ENCODE data around the gene PGPEP1.

PGPEP1 gene

GRCh38 chr19:18340190-18340989 lies at the start of gene PGPEP1:
Gene PGPEP1, plus strand, starts transcription at chr19:18340598. Its CDS starts 84 bp downstream, at chr19:18340682.
- TF ChIP-seq CTCF (conservative IDR thresholded peaks at IDR 0.05; ENCODE audit: low read length) = no peak
- no peak for TF ChIP-seq EZH2phosphoT487 (IDR thresholded peaks at IDR 0.05; ENCODE audit: borderline replicate concordance)
- Histone ChIP-seq H4K20me1 (ENCODE audit: insufficient read depth, low read length, poor library complexity, severe bottlenecking) (peaks cover 9% of the 10 kb centered on the region), H3K27me3 (ENCODE audit: insufficient read depth, low read length, poor library complexity, severe bottlenecking) (no peaks in the 10 kb centered on the region), H3K4me1 (ENCODE audit: insufficient read depth, low read length, poor library complexity, severe bottlenecking) (peaks cover 21% of the 10 kb centered on the region), H3F3A (ENCODE audit: low read depth) (0 out of 2 replicates have a peak, but pooled peaks cover 2% of the 10 kb centered on the region), H3K9me2 (replicated peaks; ENCODE audit: low read depth, low read length) (no peaks in the 10 kb centered on the region), H2AFZ (ENCODE audit: low read length) (peak within 1 kb of the TSS; percentile 81), H3K4me3 (ENCODE audit: low read length, poor library complexity, severe bottlenecking) (peak within 1 kb of the TSS; percentile 90), H3K9ac (ENCODE audit: low read depth, low read length, poor library complexity, severe bottlenecking) (peak within 1 kb of the TSS; percentile 90), H3K79me2 (ENCODE audit: insufficient read depth, low read length) (peaks cover 30% of the 10 kb centered on the region), H3K9me3 (ENCODE audit: insufficient read depth, low read depth, low read length) (no peaks in the 10 kb centered on the region), H3K36me3 (ENCODE audit: insufficient read depth, low read length) (no peaks in the 10 kb centered on the region; the same call in 1 of the 2 replicates), H3K4me2 (ENCODE audit: low read depth, low read length, poor library complexity, severe bottlenecking) (peak within 1 kb of the TSS; percentile 89)

- H3K36me3 ChIP-seq (ENCODE audit: insufficient read depth, low read length) = no peaks in the 10 kb centered on the region
- no peak overlapping the region for H2AFZ ChIP-seq (ENCODE audit: low read length)
- peaks cover 3% of the 10 kb centered on the region; the same call in 1 of the 2 replicates for H3K79me2 ChIP-seq (ENCODE audit: insufficient read depth, low read length)
- H3K4me3 ChIP-seq (ENCODE audit: low read length, poor library complexity, severe bottlenecking) = peak overlapping the region; percentile 90
- peak overlapping the region; percentile 95 for H3K9ac ChIP-seq (ENCODE audit: low read depth, low read length, poor library complexity, severe bottlenecking)
- peak overlapping the region; percentile 84 for H3K4me2 ChIP-seq (ENCODE audit: low read depth, low read length, poor library complexity, severe bottlenecking)
- no peaks in the 10 kb centered on the region for H3K9me3 ChIP-seq (ENCODE audit: insufficient read depth, low read depth, low read length)
- H4K20me1 ChIP-seq (ENCODE audit: insufficient read depth, low read length, poor library complexity, severe bottlenecking) = no peaks in the 10 kb centered on the region
- TF ChIP-seq CTCF (conservative IDR thresholded peaks at IDR 0.05; ENCODE audit: low read length) (no peak), EZH2phosphoT487 (IDR thresholded peaks at IDR 0.05; ENCODE audit: borderline replicate concordance) (no peak)
- H3K27me3 ChIP-seq (ENCODE audit: insufficient read depth, low read length, poor library complexity, severe bottlenecking) = no peaks in the 10 kb centered on the region
- H3K4me1 ChIP-seq (ENCODE audit: insufficient read depth, low read length, poor library complexity, severe bottlenecking) = peaks cover 35% of the 10 kb centered on the region
- peaks cover 4% of the 10 kb centered on the region; the same call in 1 of the 2 replicates for H3F3A ChIP-seq (ENCODE audit: low read depth)
- no peaks in the 10 kb centered on the region for H3K9me2 ChIP-seq (replicated peaks; ENCODE audit: low read depth, low read length)
Observed at GRCh38 chr19:18291019-18291524, 49.3 kb upstream of the PGPEP1 start.

GRCh38 chr19:18291590-18292461 lies 48.6 kb upstream of the PGPEP1 start:
- peak overlapping the region; percentile 84 for H3K4me2 ChIP-seq (ENCODE audit: low read depth, low read length, poor library complexity, severe bottlenecking)
- no peaks in the 10 kb centered on the region for H4K20me1 ChIP-seq (ENCODE audit: insufficient read depth, low read length, poor library complexity, severe bottlenecking)
- peak overlapping the region; percentile 81 for H2AFZ ChIP-seq (ENCODE audit: low read length)
- peaks cover 35% of the 10 kb centered on the region for H3K4me1 ChIP-seq (ENCODE audit: insufficient read depth, low read length, poor library complexity, severe bottlenecking)
- H3K9me2 ChIP-seq (replicated peaks; ENCODE audit: low read depth, low read length) = no peaks in the 10 kb centered on the region
- H3K36me3 ChIP-seq (ENCODE audit: insufficient read depth, low read length) = no peaks in the 10 kb centered on the region
- peaks cover 3% of the 10 kb centered on the region; the same call in 1 of the 2 replicates for H3K79me2 ChIP-seq (ENCODE audit: insufficient read depth, low read length)
- H3K27me3 ChIP-seq (ENCODE audit: insufficient read depth, low read length, poor library complexity, severe bottlenecking) = no peaks in the 10 kb centered on the region
- peaks cover 4% of the 10 kb centered on the region; the same call in 1 of the 2 replicates for H3F3A ChIP-seq (ENCODE audit: low read depth)
- H3K4me3 ChIP-seq (ENCODE audit: low read length, poor library complexity, severe bottlenecking) = peak overlapping the region; percentile 90
- TF ChIP-seq CTCF (conservative IDR thresholded peaks at IDR 0.05; ENCODE audit: low read length) = no peak
- no peak for TF ChIP-seq EZH2phosphoT487 (IDR thresholded peaks at IDR 0.05; ENCODE audit: borderline replicate concordance)
- H3K9ac ChIP-seq (ENCODE audit: low read depth, low read length, poor library complexity, severe bottlenecking) = peak overlapping the region; percentile 95
- no peaks in the 10 kb centered on the region for H3K9me3 ChIP-seq (ENCODE audit: insufficient read depth, low read depth, low read length)

All from Loucy (cell line).